Activated effector memory CD4-positive, alpha-beta T cell treated with anti-CD3 and anti-CD28 coated beads, Interleukin-2, amount 50 U/mL, for 16 hours (primary cell): ENCODE data around the gene AIG1.

Experiments
- DNase-seq: peaks from one replicate; pipeline ENCODE4 v3.0.0-alpha.2; 2020

AIG1 gene

DNA sequence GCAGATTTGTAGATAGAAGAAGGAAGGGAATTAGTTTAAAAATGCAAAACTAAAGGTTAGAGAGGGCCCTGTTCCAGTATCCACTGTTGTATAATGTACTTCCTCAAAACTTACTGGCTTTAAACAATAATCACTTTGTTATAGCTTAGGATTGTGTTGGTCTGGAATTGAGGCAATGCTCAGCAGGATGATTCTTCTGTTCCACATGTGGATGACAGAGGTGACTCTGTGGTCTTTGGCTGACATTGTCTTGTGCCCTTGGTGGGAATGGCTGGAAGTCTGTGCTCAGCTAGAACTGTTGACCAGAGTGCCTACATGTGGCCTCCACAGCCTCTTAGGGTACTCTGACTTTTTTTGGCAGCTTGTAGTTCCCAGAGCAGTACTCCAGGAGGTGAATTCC, 143.4 kb downstream of the AIG1 start:
- no peak for DNase-seq

GRCh38 chr6:143205131-143205535, 144.4 kb downstream of the AIG1 start:
- no peak for DNase-seq

- DNase-seq = no peak
Observed at GRCh38 chr6:143205585-143205984, 144.9 kb downstream of the AIG1 start.

DNA sequence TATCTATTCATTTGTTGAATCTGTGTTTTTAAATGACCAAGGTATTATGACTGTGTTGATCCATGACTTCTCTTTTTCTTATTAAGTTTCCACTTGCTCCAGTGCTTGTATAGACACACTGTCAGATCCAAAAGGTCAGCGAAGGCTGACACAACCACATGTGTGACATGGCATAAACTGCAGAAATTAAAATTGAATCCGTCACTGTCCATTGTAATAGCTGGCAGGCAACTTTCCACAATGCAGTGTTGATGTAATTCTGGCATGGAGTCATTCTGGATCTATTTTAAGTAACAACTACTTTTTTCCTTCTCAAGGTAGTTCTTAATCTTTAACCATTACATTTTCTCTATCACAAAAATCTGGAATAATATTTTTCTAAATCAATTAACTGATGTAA, 145.3 kb downstream of the AIG1 start:
- DNase-seq = no peak

DNA sequence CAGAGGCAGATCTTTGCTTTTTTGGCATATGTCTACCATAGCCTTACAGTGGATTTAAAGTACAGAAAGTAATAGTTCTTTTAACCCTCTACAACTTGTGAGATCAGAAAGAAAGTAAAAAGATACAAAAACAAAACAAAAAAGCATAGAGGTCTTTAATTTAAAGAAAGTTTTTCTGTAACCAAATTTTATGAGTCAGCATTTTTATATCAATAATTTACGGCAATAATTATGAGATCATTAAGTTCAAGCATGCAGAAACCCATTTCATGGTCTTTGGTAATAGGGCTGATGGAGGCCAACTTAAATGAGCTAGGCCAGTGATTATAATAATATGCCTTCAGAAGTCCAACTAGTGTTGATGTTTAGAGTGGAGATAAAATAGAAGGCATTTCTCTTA, 145.9 kb downstream of the AIG1 start:
- DNase-seq = no peak

- DNase-seq = no peak
Observed at GRCh38 chr6:143210420-143210819, 149.7 kb downstream of the AIG1 start.

DNA sequence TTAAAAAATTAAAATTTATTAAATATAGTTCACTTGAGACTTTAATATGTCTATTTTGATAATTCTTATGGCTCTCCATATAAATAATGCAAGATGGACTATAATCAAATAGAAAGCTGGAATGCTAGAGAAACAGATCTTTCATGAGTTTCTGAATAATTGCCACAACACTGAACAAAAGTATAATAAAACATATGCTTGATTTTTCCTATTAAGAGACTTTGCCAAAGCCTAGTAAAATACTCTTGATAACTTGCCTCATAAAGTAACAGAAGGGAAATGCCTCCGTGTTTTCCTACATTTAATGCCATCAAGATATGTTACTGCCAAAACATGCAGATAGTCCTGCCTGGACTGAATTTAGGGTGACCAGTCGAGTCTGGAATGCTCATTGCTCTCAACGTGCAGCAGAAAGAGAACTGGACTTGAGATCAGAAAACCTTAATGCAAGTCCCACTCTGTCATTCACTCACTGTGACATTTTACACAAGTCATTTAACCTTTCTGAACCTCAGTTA, 153.2 kb downstream of the AIG1 start:
- no peak for DNase-seq

DNA sequence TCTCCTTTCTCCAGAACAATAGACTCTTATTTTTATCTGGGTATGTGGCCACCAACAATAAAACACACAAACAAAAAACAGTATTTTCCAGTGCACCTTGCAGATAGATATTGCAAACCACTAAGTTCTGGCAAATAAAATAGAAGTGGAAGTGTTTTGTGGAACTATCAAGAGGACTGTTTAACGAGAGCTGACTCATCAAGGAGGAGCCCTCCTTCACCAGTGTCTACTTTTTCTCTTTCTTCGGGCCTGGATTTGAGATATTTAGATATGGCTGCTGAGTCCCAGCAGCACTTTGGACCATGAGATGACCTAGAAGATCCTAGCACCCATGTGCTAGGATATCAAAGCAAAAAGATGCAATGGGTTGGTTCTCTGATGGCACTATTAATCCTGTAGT, 154.7 kb downstream of the AIG1 start:
- no peak for DNase-seq

- no peak for DNase-seq
Observed at GRCh38 chr6:143215771-143216170, 155.1 kb downstream of the AIG1 start.

- DNase-seq = no peak
Observed at GRCh38 chr6:143218233-143218632, 157.5 kb downstream of the AIG1 start.

DNA sequence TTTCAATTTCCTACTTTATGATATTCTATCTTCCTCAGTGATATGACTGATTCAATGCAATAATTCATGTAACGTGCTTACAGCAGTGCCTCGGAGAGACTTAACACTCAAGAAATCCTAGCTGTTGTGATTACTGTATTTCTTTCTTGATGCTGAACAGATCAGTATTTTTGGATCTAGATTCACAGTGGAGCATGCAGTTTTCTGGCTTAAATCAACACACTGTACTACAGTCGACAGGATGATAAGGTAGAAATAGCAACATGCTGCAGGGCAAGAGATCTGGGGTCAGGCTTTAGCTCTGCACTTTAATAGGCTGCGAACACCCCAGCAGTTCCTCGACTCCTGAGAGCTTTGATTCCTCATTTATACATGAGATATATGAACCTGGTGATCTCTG, 161.0 kb downstream of the AIG1 start:
- DNase-seq = no peak

GRCh38 chr6:143222310-143222709, 161.6 kb downstream of the AIG1 start:
- DNase-seq = no peak

DNA sequence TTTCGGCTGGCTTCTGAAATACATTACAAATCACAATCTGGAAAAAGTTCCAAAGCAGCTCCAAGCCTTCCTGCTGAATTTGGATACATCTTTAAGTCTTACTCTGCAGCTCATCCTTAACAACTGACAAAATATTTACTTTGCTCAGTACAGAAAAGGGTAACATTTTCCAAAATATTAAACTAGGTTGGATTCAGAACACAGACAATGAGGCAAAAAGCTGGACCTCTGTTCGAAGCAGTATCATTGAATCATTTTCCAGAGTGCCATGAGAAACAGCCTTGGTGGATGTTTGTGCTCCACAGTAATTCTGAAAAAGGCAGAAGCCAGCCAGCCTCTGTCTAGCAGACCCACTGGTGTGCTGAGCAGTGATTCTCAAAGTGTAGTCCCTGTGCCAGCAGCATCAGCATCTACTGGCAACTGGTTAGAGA, 162.1 kb downstream of the AIG1 start:
- DNase-seq = no peak

DNA sequence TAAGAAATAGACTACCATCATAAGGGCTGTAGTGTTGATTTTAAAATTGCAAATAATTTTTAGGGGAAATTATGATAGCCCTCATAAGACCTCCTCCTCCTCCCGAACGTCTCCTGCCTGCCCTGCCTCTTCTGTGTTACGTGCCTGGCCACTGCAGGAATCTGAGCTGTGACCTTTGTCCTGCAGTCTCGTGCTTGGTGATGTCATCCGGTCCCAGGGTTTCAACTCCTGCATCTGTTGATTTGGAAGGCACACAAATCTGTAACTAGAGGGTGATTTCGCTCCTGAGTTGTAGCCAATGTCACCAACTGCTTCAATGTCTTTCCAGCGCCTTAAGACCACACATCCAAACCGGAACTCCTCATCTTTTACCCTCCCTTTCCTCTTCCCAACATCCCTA, 163.2 kb downstream of the AIG1 start:
- no peak for DNase-seq

GRCh38 chr6:143224516-143224915, 163.8 kb downstream of the AIG1 start:
- DNase-seq = no peak

DNA sequence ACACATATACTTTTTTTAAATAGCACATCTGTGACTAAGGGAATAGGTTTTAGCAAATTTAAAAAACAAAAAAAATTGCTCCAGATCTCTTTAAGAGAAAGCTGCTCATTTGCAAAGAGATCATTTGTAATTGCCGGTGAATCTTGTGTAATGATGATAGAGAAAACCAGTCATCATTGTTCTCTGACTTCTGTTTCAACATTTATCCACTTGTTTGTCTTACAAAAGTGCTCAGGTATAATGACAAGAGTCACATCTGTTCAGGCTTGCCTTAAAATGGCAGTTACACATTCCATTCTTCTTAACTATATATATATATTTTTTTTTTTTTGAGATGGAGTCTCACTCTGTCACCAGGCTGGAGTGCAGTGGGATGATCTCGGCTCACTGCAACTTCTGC, 165.2 kb downstream of the AIG1 start:
- DNase-seq = no peak

GRCh38 chr6:143227675-143228074, 167.0 kb downstream of the AIG1 start:
- DNase-seq = no peak

- DNase-seq = no peak
Observed at GRCh38 chr6:143229400-143229799, 168.7 kb downstream of the AIG1 start.

DNA sequence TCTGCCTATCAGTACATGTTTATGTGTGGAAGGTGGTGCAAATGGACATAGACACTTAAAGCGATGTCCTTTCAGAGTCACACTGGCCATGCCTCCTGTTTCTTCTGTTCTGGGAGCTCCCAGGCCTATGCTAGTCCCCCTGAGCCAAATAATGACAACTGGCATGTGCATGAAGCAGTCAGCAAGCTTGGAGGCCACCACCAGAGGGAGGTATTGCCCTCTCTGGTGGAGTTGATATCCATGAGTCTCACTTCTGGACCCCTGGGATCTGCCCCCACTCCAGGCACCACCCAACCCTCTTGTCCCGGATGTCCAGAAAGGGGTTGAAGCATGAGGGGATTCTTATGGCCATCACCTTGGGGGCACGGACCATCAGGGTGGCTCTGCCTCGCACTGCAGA, 172.2 kb downstream of the AIG1 start:
- DNase-seq = no peak

DNA sequence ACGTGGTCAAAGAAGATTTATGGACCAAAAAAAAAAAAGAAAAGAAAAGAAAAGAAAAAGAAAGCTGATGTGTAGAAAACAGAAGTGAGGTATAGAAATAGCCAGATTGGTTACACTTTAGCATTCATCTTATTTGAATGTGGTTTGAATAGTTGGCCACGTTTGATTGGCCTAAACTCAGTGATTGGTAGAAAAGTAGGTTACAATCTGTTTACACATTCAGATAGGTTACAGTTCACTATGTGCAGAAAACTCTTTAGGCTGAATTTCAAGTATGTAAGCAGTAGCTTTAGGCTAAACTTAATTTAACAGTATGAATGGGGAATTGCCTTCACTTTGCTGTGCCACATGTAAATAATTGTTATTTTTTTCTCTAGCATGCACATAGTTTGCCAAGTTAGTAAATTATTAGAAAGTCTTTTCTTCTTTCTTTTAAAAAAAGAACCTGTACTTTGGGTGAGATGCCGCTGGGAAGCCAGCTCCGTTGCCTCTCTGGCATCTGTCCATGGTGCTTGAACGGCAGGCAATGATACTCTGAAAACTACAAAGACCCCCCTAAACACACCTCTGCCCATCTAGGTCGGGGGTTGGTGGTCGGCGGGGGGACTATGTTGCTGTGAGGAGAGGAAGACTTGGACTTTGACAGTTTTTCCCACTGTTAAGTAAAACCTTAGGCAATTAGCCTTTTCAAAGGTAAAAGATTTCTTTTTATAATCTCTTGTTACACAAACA, 173.0 kb downstream of the AIG1 start:
- no peak for DNase-seq

DNA sequence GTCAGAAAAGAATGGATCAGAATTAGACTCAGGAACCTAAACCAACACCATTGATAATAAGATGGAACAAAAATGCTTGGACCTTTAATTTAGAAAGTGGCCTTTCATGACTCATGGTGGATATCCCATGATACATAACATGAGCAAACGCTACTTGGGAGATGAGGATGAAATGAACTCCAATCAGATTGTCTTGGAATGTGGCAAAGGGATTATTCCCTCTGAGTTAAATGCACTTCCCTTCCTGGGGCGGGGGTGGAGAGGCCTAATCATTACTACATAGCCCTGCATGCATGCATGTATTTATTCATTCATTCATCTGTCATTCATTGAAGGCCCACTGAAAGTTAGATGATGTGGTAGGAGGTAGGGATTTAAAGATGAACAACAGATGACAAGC, 174.0 kb downstream of the AIG1 start:
- DNase-seq = no peak

DNA sequence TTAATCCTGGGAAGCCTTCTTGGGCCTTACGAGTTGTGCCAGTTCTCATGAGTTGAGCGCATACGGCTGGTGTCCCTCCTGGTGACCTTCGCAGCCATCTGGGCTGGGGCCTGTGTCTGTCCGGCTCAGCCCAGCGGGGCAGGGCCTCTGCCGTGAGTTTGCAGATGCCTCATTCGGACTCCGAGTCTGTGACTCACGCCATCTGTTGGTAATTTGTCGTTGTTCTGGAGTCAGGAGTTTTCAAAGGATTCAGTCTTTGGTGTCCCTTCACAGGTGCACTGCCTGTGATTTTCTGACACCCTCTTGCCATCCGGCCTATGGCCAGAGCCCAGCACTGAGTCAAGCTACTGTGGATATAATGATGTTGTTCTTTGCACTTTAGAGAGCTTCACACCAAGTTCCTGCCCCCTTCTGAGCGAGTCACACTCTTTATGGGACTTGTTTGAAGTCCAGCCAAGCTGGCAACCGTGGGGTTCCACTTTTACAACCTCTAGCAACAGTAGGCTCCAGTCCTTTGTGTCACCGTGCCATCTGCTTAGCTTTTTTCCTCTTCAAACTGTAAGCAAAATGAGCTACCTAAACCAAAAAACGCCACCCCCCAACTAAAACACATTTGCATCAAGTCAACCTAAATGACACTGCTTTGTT, 175.6 kb downstream of the AIG1 start:
- no peak for DNase-seq

DNA sequence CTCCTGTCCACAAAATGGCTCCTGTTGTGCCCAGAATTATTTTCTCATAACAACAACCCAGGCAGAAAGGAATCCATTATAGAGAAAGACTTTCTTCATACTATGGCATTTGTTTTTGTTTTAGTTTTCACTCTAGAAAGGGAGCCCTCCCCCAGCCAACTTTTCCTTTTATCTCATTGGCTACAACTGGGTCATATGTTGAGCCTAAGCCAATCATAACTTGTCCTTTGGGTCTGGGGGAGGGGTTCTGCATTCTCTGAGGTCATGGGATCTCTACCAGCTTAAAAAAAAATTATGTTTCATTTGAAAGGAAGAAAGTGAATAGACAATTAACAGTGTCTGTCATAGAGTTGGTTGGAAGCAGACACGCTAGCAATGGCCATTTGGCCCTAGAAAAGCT, 177.6 kb downstream of the AIG1 start:
- no peak for DNase-seq

GRCh38 chr6:143241111-143241510, 180.4 kb downstream of the AIG1 start:
- no peak for DNase-seq

GRCh38 chr6:143241911-143242310, 181.2 kb downstream of the AIG1 start:
- DNase-seq = no peak
